Embryonic facial prominence (tissue), 1 donor: ENCODE data around the gene DCAF7.

Source experiments
- DNase-seq: peaks from one replicate; pipeline ENCODE4 v3.0.0-alpha.2; 2016; ENCODE audit errors: extremely low spot score

The DCAF7 gene

DNA sequence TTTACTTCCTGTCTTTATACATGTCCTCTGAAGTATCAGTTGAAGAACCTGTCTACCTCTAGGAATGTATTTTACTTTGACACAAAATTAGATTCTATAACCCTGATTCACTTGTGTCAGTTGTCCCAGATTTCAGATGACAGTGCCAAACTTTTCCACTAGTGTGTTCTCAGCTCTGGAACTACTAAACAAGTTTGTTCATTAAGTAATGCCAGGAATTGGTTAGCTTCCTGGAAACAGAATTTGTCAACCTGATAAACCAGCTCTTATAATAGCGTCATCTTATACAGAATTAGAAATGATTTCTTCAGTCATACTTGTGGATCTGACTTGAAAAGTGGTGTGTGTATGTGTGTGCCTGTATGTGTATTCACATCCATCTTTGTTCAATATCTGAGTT is 79.3 kb downstream of the DCAF7 start:
- no peak for DNase-seq

- DNase-seq: no peak
These were observed 80.8 kb downstream of the DCAF7 start for GRCh38 chr17:63631062-63631461.

GRCh38 chr17:63631626-63632025 is 81.3 kb downstream of the DCAF7 start:
- DNase-seq: no peak

GRCh38 chr17:63633742-63634141 is 83.5 kb downstream of the DCAF7 start:
- DNase-seq: no peak

GRCh38 chr17:63634163-63634562 is 83.9 kb downstream of the DCAF7 start:
- no peak for DNase-seq

DNA sequence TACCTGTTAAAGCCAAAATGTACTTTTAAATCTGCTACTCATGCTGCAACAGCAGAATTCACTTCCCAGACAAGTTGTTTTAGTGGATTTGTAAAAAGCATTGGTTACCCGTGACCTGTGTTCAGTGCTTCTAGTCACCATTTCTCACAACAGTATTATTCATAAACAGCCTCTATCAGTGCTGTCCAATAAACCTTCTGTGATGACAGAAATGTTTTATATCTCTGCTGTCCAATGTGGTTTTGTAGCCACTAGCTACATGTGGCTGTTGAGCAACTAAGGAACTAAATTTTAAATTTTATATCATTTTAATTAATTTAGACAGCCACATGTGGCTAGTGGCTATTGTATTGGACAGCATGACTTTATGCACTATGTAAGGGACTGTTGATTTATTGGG is 84.5 kb downstream of the DCAF7 start:
- no peak for DNase-seq

GRCh38 chr17:63635290-63635689 is 85.0 kb downstream of the DCAF7 start:
- no peak for DNase-seq

GRCh38 chr17:63635787-63636186 is 85.5 kb downstream of the DCAF7 start:
- no peak for DNase-seq

DNA sequence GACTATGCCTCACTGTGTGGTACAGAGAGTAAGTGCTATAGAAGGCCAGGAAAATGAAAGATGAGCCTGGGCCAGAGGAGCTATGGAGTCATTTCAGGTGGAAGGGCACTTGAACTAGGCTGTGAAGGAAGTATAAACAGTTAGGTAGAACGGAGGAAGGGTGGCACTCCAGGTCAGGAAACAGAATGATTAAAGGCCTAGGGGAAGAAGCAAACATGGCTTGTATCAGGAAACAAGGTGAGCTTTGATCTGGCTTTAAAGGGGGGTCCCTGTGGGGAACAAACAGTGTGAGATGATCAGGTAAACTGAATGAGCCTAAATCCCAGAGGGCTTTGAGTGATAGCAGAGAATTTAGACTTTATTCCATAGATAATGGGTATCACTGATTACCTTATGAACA is 88.8 kb downstream of the DCAF7 start:
- no peak for DNase-seq

GRCh38 chr17:63640038-63640437 is 89.8 kb downstream of the DCAF7 start:
- no peak for DNase-seq

DNA sequence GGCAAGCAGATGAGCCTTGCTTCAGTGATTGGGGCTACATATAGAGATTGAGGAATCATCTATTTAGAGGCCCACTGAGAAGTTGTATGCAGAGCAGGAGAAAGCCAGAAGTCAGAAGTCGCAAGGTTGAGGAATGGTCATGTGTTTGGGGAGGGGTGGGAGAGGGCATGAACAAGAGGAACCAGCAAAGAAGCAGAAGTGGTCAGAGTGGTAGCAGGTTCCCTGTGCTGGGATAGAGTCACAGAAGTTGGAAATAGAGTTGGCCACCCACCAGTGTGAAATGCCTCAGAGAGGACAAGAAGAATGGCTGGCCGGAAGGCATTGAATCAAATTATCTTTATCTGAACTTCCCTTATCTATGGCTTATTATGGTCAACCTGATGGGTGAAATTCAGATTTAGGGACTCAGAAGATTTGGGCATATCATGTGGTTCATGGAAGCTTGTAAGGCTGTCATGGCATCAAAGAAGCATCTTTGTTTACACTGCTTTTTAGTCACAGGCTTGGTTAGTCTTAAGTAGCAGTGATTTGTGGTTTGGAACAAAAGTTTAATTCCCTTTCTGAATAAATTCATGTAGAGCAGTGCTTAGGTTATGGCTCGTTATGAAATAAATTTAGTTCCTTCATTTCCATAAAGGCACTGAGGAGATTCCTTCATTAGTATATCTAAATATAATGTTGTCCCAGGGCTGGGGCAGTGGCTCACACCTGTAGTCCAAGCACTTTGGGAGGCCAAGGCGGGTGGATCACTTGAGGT is 91.6 kb downstream of the DCAF7 start:
- DNase-seq: no peak
